DMS79 (cell line): ENCODE measurements around the gene CTU1.
"Not testable (repeated sequence)": the region's sequence is repeated elsewhere in the genome, so short reads cannot be mapped to it uniquely, and the experiment has no call there.

ENCODE experiments used
- DNase-seq: peaks from one replicate; lab custom pipeline; 2025; lab: John Stamatoyannopoulos, UW

The CTU1 gene

GRCh38 chr19:51108066-51108804, at the start of gene CTU1:
Gene CTU1 (minus strand): TSS chr19:51108409. CDS start chr19:51104569, 3,840 bp downstream.
- DNase-seq = peak; percentile 83

- no peak for DNase-seq
These were observed 49.1 kb upstream of the CTU1 start for GRCh38 chr19:51157265-51157664.

GRCh38 chr19:51156710-51157109, 48.5 kb upstream of the CTU1 start:
- no peak for DNase-seq

- DNase-seq = no peak
These were observed 42.4 kb upstream of the CTU1 start for GRCh38 chr19:51150627-51151026.

- DNase-seq = no peak
These were observed 40.4 kb upstream of the CTU1 start for GRCh38 chr19:51148580-51148979.

GRCh38 chr19:51147663-51148062, 39.5 kb upstream of the CTU1 start:
- no peak for DNase-seq

GRCh38 chr19:51146751-51147150, 38.5 kb upstream of the CTU1 start:
- no peak for DNase-seq

- no peak for DNase-seq
These were observed 37.8 kb upstream of the CTU1 start for GRCh38 chr19:51145916-51146493.

GRCh38 chr19:51144482-51145045, 36.4 kb upstream of the CTU1 start:
- DNase-seq = no peak

GRCh38 chr19:51143486-51143885, 35.3 kb upstream of the CTU1 start:
- no peak for DNase-seq

GRCh38 chr19:51142809-51143475, 34.7 kb upstream of the CTU1 start:
- DNase-seq = not testable (repeated sequence)

GRCh38 chr19:51142119-51142518, 33.9 kb upstream of the CTU1 start, which contains the start of gene SIGLEC7:
Gene SIGLEC7 (plus strand): TSS chr19:51142301. CDS start chr19:51142370, 69 bp downstream.
- DNase-seq = no peak

GRCh38 chr19:51141181-51141580, 33.0 kb upstream of the CTU1 start:
- no peak for DNase-seq

GRCh38 chr19:51140441-51140840, 32.2 kb upstream of the CTU1 start:
- no peak for DNase-seq

- DNase-seq = no peak
These were observed 31.2 kb upstream of the CTU1 start for GRCh38 chr19:51139299-51140014.

- DNase-seq = no peak
These were observed 30.4 kb upstream of the CTU1 start for GRCh38 chr19:51138549-51138979.

GRCh38 chr19:51137792-51138425, 29.7 kb upstream of the CTU1 start:
- no peak for DNase-seq

GRCh38 chr19:51136851-51137551, 28.8 kb upstream of the CTU1 start:
- no peak for DNase-seq

- no peak for DNase-seq
These were observed 28.0 kb upstream of the CTU1 start for GRCh38 chr19:51135986-51136762.

GRCh38 chr19:51135004-51135403, 26.8 kb upstream of the CTU1 start:
- no peak for DNase-seq
